C1 segment of cervical spinal cord (tissue), 14 donors: Measurements from ENCODE around the gene CHRNA7.

Source experiments
- DNase-seq, 14 donors: peaks; one replicate each; lab custom pipeline; 2025; lab: John Stamatoyannopoulos, UW

The CHRNA7 gene

DNA sequence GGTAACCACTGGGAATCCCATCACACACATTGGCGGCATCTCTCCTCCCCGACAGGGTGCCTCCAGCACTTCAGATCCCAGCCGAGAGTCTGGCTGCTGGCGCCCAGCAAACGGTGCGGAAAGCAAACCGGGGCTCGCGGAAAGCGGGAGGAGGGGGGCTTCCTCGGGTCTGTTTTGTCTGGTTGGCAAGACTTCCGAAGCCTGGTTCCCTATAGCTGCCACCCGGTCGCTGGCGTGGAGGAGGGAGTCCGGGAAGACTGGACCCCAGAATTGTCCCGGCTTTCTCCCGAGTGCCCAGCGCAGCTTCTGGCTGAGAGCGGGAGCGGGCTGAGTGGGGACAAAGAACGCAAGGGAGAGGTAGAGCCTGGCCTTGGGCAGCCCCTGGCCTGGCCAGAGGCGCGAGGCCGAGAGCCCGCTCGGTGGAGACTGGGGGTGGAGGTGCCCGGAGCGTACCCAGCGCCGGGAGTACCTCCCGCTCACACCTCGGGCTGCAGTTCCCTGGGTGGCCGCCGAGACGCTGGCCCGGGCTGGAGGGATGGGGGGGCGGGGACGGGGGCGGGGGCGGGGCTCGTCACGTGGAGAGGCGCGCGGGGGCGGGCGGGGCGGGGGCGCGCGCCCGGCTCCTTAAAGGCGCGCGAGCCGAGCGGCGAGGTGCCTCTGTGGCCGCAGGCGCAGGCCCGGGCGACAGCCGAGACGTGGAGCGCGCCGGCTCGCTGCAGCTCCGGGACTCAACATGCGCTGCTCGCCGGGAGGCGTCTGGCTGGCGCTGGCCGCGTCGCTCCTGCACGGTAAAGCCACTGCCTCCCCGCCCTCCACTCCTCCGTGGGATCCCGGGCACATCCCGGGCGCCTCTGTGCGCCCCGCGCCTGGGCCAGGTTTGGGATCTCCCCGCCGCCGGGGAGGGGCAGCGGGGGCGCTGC lies at the start of gene CHRNA7:
CHRNA7 (plus strand) TSS at position 654 of the 920 bp plus-strand sequence; CDS start at position 734, 80 bp downstream.
- DNase-seq: peak in 12 of 14 donors; percentile 17 to 67 (median 42)

DNA sequence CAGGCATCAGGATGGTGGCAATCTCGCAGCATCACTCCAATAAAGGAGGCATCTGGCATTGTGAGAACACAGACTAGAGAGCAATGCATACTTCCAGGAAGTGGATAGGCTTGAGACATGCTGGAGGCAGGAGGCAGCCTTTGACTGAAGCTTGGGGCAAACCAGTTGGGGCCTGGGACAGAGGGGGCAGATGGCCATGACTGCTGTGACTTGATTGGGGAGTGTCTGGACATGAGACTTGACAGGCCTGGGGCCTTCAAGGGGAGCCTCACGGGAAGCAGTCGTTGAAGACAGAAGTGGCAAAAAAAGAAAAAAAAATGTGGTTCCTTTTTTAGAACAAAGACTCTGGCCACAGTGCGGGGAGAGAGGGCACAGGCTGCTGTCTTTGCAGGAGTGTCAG lies 44.7 kb upstream of the CHRNA7 start:
- DNase-seq: no peak

DNA sequence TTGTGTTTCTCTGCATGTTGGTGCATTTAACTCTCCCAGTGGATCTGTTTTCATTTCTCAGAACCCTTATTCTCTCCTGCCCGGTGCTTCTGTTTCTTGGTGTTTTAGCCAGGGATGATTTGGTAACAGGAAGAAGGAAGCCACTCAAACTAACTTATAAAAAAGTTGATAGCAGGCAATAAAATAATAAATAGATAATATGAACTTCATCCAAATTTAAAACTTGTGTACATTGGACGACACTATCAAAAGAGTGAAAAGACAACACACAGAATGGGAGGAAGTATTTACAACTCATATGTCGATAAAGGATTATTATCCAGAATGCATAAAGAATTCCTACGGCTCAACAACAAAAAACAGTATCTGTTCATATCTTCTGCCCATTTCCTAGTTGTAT lies 37.3 kb upstream of the CHRNA7 start:
- DNase-seq: no peak

DNA sequence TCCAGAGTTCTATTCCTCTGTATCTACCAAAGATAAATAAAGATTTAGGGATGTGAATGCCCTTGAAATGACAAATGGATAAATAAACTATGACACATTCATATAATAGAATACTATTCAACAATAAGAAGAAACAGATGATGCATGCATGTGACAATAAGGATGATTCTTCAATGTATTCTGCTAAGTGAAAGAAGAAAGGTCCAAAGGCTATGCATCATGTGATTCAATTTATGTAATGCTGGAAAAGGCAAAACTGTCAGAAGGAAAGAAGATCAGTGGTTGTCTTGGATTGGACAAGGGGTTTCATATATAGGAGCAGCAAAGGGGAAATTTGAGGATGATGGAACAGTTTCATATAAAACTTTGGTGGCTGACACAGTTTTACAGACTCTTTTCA lies 32.6 kb upstream of the CHRNA7 start:
- DNase-seq: no peak

DNA sequence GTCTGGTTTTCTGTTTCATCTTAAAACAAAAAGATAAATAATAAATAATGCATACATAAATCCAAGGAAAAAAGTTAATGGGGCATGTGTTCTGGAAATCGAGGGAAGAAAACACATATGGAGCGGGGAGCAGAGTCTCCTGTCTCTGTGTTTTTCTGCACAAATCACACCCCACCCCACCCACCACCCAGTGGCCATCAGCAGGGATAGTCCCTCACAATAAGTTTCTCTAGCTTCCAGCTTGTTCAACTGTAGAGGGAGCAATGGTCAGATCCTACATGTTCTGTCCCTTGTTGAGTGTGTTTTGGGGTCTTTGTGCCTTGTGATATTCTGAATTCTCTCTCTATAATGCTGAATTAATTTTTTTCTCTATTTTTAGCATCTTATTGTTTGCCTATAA lies 26.8 kb upstream of the CHRNA7 start:
- no peak for DNase-seq

DNA sequence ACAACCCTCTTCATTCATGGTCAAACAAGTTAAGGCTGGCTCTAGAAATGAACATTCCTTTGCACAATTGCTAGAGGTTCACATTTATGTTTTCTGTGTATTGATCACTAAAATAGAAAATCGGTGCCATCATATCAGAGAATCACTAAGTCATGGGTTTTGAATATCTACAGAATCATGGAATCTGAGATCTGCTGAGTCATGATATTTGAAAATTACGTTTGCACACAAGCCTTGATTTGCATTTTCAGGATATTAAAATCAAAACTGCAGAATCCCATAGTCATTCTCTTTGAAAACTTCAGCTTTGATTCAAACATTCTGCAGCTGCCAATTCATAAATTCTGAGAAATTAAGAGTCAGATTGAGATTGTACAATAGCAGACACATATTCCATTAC lies 26.1 kb upstream of the CHRNA7 start:
- no peak for DNase-seq

DNA sequence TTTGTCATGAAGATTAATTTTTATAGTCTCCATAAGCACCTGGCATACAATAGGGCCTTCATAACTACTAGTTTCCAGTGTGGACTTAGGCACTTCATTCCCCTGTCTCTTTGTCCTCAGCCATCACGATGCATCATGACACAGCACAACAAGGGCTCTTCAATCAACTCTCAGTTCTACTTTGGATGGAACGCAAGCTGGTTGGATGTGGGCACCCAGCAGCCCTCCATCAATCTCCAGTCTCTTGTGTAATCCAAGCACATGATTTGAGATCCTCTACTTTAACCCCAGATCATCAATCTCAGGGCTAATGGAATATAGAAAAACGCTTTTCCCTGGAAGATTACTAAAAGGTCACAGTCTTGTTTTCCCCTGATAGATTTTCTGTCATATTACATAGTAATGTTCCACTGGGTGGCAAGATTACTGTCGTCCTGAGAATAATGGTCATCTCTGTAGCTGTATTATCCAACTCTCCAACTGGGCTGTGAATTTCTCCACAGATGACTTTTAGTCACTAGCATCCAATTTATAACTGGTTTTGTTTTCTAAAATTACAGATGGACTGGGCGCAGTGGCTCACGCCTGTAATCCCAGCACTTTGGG lies 22.9 kb upstream of the CHRNA7 start:
- DNase-seq: no peak

DNA sequence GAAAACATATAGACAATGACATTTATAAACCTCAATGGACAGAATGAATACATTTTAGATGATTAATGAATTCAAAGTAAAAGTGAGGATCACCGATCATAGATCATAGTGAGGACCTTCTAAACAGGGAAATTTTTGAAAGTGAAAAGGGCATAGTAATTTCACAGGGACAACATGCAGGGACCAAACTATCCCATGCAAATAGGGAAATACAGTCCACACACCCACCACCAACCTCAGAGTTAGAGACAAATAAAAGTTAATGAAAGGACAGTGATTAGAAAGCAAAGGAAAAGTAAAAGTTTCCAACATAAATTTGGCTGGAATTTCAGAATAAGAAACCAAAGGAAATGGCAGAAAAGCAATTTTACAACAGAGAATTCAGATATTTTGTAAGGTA lies 15.4 kb upstream of the CHRNA7 start:
- no peak for DNase-seq

DNA sequence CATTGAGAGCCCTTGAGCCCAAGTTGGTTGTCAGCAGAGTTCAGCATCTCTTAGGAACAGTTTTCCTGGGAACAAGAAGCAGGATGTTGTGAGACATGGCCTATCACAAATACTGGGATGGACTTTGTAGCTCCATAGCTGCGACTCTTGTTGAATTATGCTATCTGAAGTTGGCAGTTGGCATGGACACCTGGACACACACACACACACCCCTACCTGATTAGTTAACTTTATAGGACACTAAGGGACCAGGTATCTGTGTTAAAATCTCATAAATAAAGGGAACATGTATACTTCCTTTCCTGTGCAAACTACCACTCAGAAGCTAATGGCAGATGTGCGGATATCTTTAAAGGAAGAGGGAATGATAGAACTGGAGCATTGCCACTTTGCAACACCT lies 10.2 kb upstream of the CHRNA7 start:
- DNase-seq: no peak

DNA sequence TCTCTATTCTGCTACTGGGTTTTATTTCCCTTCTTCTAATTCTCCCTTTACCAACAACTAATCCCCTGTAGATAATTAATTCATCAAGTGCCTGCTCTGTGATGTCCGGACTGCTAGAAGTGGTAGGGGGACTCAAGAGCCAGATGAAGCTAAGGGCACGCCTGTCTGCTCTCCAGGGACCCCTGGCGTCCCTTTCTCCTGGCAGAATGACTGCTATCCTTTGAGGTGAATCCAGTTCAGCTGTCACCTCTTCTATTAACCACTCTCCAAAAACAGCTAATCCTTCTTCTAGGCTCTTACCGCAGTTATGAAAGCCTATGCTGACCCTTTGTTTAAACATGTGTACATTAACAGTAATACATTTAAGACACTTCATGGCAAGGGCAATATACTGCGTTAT lies 1.4 kb upstream of the CHRNA7 start:
- no peak for DNase-seq

DNA sequence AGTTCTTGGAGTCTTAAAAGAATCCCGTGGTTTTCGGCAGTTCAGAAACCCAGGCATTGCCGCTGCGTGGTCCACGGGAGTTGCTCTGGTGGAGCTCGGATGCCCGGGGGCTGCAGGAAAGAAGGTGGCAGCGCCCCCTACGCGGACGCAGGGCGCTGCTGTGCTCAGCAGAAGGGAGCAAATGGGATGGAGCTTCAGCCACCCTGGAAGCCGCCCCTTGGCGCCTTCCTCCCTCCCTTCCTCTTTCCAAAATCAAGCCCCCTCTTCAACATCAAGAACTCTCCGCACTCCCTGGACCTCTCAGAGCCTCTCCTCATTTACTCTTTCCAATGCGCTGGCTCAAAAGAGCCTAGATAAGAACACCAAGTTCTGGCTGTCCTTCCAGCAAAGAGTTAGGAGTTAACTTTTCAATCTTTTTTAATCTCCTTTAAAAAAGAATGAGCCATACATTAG lies 880 bp upstream of the CHRNA7 start:
- peak in 8 of 14 donors; percentile 1 to 31 (median 23) for DNase-seq

DNA sequence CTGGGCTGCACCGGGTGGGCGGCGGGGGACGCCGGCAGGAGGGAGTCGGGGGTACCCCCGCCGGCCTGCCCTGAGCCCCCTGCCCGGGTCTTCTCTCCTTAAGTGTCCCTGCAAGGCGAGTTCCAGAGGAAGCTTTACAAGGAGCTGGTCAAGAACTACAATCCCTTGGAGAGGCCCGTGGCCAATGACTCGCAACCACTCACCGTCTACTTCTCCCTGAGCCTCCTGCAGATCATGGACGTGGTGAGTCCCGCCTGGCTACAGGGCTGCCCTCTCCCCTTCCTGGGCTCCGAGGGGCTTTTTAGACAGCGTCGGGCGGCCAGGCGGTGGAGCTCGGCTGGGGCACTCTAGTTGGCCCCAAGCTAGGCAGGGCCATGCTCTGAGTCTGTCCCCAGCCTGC lies 480 bp downstream of the CHRNA7 start:
- DNase-seq: peak in 1 of 14 donors; percentile 37

DNA sequence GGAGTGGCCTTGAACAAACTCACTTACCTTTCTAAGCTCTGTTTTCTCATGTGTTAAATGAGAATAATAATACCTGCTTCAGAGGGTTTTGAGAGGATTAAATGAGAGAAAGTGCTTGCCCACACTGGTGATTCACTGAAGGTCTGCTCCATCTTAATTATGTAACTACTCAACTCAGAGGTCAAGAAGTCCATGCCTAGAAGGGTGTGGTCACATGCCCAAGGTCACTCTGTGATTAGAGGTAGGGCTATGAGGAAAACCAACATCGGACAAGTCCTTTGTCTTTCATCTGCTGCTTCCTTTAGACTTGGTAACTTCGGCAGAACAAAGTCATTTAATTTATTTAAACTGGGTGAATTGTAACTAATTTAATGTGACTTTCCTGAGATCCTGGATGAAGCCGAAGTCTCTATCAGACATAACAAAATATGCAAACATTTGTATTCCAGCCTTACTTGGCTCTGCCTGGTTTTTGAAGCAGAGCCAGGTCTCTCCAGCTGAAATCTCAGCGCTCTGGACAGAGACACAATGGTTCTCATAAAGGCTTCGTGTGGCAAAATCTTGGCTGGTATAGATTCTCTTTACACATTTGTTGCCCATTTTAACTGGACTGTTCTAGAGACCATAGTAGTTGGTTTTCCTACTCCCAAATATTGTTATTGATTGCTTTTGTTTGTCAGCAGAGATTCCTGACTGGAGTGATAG lies 3.0 kb downstream of the CHRNA7 start:
- no peak for DNase-seq

DNA sequence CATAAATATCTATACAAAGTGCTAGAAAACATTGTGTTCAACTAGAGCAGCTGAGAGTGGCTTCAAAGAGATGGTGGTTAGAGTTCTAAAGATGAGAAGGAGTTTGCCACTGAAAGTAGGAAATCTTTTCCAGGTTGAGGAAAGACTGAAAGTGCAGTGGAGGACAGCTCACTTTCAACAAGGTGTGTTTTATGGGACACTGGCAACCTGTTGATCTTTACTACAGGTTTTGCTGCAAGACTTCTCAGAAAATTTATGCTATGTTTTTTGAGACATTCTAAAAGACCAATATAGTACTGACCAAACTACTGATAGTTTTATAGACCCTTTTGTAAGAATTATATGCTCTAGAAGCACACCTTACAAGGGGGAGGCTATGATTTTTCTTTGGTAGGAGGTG lies 3.8 kb downstream of the CHRNA7 start:
- DNase-seq: no peak

DNA sequence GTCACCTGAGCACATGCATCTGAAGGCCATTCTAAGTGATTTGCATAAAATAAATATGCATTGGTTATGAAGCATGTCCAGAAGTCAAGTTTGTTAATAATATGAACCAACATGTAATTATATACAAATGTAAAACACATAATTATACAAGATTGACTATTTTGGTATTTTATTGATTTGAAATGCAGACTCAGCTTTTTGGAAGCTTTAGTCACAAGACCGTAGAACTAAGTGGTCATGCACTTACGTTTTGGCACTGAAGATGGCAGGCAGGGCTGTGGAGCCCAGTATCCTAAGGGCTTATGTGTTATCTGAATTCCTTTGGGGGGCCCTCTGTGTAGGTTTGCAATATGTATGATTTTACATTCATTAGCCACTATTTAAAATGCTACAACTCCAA lies 5.0 kb downstream of the CHRNA7 start:
- no peak for DNase-seq

DNA sequence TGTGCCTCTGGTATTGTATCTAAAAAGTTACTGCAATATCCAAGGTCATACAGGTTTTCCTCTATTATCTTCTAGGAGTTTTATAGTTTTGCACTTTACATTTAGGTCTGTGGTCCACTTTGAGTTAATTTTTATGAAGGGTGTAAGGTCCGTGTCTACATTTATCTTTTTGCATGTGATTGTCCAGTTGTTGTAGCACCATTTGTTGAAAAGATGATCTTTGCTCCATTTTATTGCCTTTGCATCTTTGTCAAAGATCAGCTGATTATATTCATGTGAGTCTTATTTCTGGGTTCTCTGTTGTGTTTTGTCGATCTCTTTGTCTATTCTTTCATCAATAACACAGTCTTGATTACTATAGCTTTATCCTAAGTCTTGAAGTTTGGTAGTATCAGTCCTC lies 6.7 kb downstream of the CHRNA7 start:
- DNase-seq: no peak

DNA sequence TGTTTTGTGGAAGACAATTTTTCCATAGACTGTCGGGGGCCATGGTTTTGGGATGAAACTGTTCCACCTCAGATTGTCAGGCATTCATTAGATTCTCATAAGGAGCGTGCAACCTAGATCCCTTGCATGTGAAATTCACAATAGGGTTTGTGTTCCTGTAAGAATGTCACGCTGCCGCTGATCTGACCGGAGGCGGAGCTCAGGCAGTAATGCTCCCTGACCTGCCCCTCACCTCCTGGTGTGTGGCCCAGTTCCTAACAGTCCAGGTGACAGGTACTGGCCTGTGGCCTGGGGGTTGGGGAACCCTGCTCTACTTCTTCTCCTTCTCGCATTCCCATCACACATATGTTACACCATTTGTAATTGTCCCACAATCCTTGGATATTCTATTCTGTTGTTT lies 11.0 kb downstream of the CHRNA7 start:
- no peak for DNase-seq

DNA sequence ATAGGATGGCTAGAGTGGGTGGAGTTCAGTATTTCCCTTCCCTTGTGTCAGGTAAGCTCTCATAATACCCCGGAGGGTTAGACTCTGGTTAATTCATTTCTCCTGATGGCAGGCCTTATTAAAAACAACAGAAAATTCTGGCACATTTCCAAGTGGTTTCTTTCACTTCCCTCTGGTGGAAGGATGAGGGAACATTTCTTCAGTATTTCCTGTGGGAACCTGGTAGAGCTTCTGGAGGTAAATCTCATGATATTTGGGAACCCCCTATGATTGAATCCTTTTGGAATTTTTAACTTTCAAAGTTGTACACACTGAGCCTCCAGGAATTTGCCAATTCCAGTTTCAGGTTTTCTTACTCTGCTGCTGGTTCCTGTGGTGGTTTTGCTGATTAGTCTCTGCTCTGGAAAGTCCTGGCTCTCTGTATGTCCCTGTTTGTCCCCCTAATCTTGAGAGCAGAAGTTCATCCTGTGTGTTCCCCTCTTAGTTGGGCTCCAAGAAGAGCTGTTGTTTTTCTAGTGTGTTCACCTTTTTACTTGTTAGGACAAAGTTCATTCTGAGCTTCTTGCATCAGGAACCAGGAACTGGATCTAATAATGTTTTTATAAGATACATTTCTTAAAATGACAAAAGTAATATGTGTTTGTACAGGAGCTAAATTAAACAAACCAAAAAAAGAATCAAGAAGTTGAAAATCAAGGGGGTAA lies 12.1 kb downstream of the CHRNA7 start:
- no peak for DNase-seq

DNA sequence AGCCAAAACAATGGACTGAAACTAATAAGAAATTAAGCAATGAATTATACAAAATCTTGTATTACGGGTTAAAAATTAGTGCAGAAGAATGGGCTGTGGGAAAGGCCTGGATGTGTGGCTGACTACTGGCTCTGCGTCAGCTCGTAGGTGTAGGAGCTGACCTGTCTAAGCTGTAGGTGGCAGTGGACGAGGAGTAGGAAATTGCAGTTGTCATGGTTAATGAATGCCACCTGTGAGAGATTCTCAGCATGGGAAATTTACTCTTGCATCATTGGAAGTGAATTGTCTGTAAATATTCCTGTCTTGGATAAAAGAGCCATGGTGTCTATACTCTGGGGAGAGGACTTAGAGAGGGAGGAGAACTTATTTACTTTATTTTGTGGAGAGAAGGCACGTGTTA lies 23.4 kb downstream of the CHRNA7 start:
- DNase-seq: no peak

DNA sequence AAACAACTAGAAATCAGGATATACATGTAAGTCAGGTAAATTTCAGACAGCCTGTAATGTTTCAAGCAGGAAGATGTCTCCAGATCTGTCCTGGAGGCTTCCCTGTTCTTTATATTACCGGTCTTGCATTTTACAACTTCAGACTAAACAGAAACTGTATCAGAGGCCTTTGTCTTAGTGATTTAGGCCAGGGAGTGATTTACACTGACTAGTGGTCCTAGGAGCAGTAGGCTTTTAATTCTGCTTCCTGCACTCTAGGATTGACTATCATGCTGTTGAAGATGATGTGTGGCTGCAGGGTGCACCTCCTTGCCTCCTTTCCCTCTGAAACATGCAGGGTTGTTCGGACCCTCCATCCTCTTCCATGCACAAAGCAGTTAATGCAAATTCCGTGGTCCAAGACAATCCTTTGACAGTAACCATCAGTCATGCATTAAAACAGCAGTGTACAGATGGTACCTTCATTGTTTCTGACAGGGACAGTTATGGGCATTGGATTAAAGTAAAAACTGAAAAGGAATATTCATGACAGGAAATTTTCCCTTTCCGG lies 27.6 kb downstream of the CHRNA7 start:
- DNase-seq: no peak

DNA sequence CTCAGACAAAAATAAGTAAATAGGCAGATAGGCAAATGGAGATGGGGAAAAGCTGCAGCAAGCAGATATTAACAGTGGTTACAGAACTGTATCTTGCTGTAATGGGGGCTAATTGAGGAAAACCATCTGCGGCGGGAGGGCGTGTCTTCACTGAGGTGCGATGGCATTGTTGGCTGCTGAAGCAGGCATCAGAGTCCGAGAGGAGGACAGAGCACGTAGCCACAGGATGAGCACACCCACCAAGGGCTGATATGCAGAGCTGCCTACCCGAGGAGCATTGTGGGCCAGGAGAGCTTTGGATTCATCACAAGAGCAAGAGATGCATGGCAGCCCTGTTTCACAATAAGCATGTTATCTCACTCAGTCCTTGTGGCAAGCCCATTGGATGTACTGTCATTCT lies 30.4 kb downstream of the CHRNA7 start:
- no peak for DNase-seq

DNA sequence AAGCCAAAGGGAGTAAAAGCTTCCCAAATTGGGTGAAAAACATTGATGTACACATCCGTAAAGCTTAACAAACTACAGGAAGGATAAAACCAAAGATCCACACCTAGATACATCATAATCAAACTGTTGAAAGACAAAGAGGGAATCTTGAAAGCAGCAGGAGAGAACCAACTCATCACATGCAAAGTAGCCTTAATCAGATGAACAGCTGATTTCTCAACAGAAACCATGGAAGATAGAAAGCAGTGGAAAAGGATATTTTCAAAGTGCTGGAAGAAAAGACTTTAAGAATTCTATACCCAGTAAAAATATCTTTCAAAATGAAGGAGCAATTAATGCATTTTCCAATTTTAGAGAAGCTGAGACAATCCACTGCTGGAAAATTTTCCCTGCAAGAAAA lies 36.8 kb downstream of the CHRNA7 start:
- no peak for DNase-seq
